ENCODE results near the gene USP24. TPM values are rescaled to one million over a fixed set of nuclear protein-coding genes. Genes with fewer than 3 reads are reported as not detected.

USP24 gene
- total and polyA plus RNA-seq, 2 donors (not counting 1 experiment from before 2014, with no cell fraction given) = 18.9 to 152 TPM

DNA sequence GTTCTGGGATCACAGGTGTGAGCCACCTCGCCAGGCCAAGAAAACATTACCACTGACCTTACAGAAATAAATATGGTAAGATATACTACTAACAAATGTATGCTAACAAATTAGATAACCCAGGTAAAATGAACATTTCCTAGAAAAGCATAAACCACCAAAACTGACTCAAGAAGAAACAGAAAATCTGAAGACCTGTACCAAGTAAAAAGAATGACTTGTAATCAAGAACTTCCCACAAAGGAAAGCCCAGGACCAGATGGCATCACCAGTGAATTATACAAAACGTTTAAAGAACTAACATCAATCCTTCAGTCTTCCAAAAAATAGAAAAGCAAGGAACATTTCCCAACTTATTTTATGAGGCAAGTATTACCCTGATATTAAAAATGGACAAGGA, 29.3 kb downstream of the USP24 start:
- H3K36me3 ChIP-seq (replicated peaks in 1 of 2; ENCODE audit: control extremely low read depth in 1 of 2, control insufficient read depth in 1 of 2, extremely low read depth in 1 of 2, insufficient read depth in 2 of 2, low read length in 1 of 2) = peaks cover 0 to 2% of the 10 kb centered on the region in 2 experiments
- no peak overlapping the region for H3K27ac Mint-ChIP-seq
- H3K9ac ChIP-seq (ENCODE audit: low read length) = no peak overlapping the region
- intact Hi-C loops (cut with micrococcal nuclease) = no loop called here
- ChIA-PET CTCF (no interaction called here), POLR2A (no interaction called here)
- peaks cover 73% of the 10 kb centered on the region for H4K20me1 ChIP-seq (ENCODE audit: control insufficient read depth, insufficient read depth, low read length, poor library complexity, severe bottlenecking)
- no peak overlapping the region for H3K4me2 ChIP-seq (replicated peaks; ENCODE audit: low read depth, low read length, poor library complexity, severe bottlenecking)
- peaks cover 8 to 12% (median 9%) of the 10 kb centered on the region in 3 donors for H3K9me3 ChIP-seq (ENCODE audit: control extremely low read depth in 1 of 3, control insufficient read depth in 2 of 3, insufficient read depth in 1 of 3, low read length in 2 of 3)
- H3K4me1 Mint-ChIP-seq = peaks cover 56% of the 10 kb centered on the region
- H3K27me3 ChIP-seq (replicated peaks in 1 of 4; ENCODE audit: control extremely low read depth in 1 of 4, control insufficient read depth in 3 of 4, insufficient read depth in 4 of 4, low read length in 3 of 4) = no peaks in the 10 kb centered on the region
- H3K79me2 ChIP-seq (ENCODE audit: control insufficient read depth, insufficient read depth, low read length) = peaks cover 97% of the 10 kb centered on the region
- H3K9me3 Mint-ChIP-seq (ENCODE audit: insufficient read depth) = peaks cover 11% of the 10 kb centered on the region
- H3K4me3 ChIP-seq (ENCODE audit: control extremely low read depth in 1 of 5, extremely low read depth in 1 of 5, insufficient read depth in 1 of 5, low read depth in 2 of 5, low read length in 4 of 5) = no peak overlapping the region
- H3K4me3 Mint-ChIP-seq = no peak overlapping the region
- TF ChIP-seq, protein P1, sequence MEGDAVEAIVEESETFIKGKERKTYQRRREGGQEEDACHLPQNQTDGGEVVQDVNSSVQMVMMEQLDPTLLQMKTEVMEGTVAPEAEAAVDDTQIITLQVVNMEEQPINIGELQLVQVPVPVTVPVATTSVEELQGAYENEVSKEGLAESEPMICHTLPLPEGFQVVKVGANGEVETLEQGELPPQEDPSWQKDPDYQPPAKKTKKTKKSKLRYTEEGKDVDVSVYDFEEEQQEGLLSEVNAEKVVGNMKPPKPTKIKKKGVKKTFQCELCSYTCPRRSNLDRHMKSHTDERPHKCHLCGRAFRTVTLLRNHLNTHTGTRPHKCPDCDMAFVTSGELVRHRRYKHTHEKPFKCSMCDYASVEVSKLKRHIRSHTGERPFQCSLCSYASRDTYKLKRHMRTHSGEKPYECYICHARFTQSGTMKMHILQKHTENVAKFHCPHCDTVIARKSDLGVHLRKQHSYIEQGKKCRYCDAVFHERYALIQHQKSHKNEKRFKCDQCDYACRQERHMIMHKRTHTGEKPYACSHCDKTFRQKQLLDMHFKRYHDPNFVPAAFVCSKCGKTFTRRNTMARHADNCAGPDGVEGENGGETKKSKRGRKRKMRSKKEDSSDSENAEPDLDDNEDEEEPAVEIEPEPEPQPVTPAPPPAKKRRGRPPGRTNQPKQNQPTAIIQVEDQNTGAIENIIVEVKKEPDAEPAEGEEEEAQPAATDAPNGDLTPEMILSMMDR (IDR thresholded peaks at IDR 0.05) = no peak
- no peak for TF ChIP-seq EZH2 (IDR thresholded peaks at IDR 0.05; ENCODE audit: borderline replicate concordance, insufficient read depth, low read depth, low read length, poor library complexity, severe bottlenecking)
- no peak overlapping the region for H2AFZ ChIP-seq (ENCODE audit: insufficient read depth, low read depth, low read length, poor library complexity, severe bottlenecking)
- ATAC-seq (ENCODE audit: low read depth) (no peak), DNase-seq (no peak)
- no CpG with 5 or more reads among the region's 2 CpGs for WGBS (ENCODE audit: insufficient coverage)
- no peak overlapping the region for H3K27ac ChIP-seq (ENCODE audit: low read length in 2 of 2)
- H3K4me1 ChIP-seq (ENCODE audit: control insufficient read depth in 2 of 2, insufficient read depth in 2 of 2, low read length in 2 of 2) = peaks cover 0 to 12% of the 10 kb centered on the region in 2 donors
- H3K27me3 Mint-ChIP-seq = no peaks in the 10 kb centered on the region

DNA sequence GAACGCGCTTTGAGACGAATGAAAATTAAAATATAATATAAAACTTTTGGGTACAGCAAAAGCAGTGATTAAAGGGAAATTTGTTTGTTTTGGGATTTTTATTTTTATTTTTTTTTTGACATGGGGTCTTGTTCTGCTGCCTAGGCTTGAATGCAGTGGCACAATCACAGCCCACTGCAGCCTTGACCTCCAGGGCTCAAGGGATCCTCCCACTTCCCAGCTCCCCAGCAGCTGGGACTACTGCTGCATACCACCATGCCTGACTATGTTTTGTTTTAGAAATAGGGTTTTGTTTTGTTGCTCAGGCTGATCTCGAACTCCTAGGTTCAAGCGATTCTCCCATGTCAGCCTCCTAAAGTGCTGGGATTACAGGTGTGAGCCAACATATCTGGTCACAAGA, 30.3 kb downstream of the USP24 start:
- H3K4me3 Mint-ChIP-seq = no peak overlapping the region
- TF ChIP-seq, protein P1 (IDR thresholded peaks at IDR 0.05) = no peak
- ChIA-PET CTCF (no interaction called here), POLR2A (no interaction called here)
- Histone ChIP-seq H3K9ac (ENCODE audit: low read length) (no peak overlapping the region), H2AFZ (ENCODE audit: insufficient read depth, low read depth, low read length, poor library complexity, severe bottlenecking) (no peak overlapping the region), H3K36me3 (replicated peaks in 1 of 2; ENCODE audit: control extremely low read depth in 1 of 2, control insufficient read depth in 1 of 2, extremely low read depth in 1 of 2, insufficient read depth in 2 of 2, low read length in 1 of 2) (peaks cover 0 to 2% of the 10 kb centered on the region in 2 experiments), H3K79me2 (ENCODE audit: control insufficient read depth, insufficient read depth, low read length) (peaks cover 98% of the 10 kb centered on the region), H4K20me1 (ENCODE audit: control insufficient read depth, insufficient read depth, low read length, poor library complexity, severe bottlenecking) (peaks cover 82% of the 10 kb centered on the region), H3K27me3 (replicated peaks in 1 of 4; ENCODE audit: control extremely low read depth in 1 of 4, control insufficient read depth in 3 of 4, insufficient read depth in 4 of 4, low read length in 3 of 4) (no peaks in the 10 kb centered on the region), H3K4me2 (replicated peaks; ENCODE audit: low read depth, low read length, poor library complexity, severe bottlenecking) (no peak overlapping the region), H3K4me1 (ENCODE audit: control insufficient read depth in 2 of 2, insufficient read depth in 2 of 2, low read length in 2 of 2) (peaks cover 0 to 20% of the 10 kb centered on the region in 2 donors), H3K4me3 (ENCODE audit: control extremely low read depth in 1 of 5, extremely low read depth in 1 of 5, insufficient read depth in 1 of 5, low read depth in 2 of 5, low read length in 4 of 5) (no peak overlapping the region), H3K27ac (ENCODE audit: low read length in 2 of 2) (no peak overlapping the region), H3K9me3 (ENCODE audit: control extremely low read depth in 1 of 3, control insufficient read depth in 2 of 3, insufficient read depth in 1 of 3, low read length in 2 of 3) (peaks cover 8 to 12% (median 9%) of the 10 kb centered on the region in 3 donors)
- peaks cover 63% of the 10 kb centered on the region for H3K4me1 Mint-ChIP-seq
- ATAC-seq (ENCODE audit: low read depth) (no peak), DNase-seq (no peak)
- intact Hi-C loops (cut with micrococcal nuclease) = no loop called here
- no CpG with 5 or more reads among the region's 5 CpGs for WGBS (ENCODE audit: insufficient coverage)
- no peaks in the 10 kb centered on the region for H3K27me3 Mint-ChIP-seq
- no peak overlapping the region for H3K27ac Mint-ChIP-seq
- peaks cover 11% of the 10 kb centered on the region for H3K9me3 Mint-ChIP-seq (ENCODE audit: insufficient read depth)

Data from B cell (primary cell).